Activated CD4-positive, alpha-beta T cell treated with anti-CD3 and anti-CD28 coated beads for 4 hours (primary cell): Measurements from ENCODE around the gene UPF2.
A peak's percentile ranks its signal among the peaks of the same experiment; 100 is the strongest.

Experiments used
- DNase-seq, 2 donors: peaks; one replicate each; pipeline ENCODE4 v3.0.0-alpha.2; 2020

Gene UPF2

DNA sequence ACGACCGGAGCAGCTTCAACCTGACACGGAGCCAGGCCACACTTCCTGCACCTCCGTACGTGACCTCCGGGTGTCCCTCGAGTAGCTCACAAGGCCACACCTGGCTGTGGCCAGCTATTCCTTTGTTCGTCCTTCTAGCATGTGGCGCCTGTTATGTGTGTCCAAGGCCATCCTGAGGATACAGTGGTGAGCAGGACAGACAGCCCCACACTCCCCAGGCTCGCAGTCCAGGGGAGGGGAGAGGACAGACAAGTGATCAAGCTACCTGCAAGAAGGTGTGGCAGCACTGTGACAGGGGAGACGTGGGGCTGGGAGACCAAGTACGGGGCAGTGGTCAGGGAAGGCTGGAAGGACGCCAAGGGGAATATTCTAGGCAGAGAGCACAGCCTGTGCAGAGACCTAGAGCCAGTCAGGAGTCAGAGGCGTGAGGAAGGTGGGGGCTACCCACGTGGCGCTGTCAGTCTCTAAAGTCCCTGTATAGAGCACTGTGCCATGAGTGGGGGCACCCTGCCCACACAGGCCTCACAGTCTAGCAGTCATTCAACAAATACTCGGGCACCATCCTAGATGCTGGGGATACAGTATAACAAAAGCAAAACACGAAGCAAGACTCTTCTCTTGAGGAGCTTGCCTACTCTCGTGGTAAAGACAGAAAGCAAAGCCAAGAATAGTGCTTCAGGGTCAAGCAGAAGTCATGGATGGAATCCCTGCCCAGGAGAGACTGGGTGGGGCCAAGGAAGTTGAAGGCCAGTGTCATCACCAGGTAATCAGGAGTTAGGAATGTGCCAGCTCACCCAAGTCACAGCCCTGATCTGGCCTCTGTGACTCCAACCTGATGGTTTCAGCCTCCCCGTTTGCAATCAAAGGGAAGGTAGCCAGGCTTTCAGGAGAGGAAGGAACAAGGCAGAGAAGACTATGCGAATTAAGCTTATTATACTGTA lies 160.9 kb downstream of the UPF2 start:
- DNase-seq, result no peak

DNA sequence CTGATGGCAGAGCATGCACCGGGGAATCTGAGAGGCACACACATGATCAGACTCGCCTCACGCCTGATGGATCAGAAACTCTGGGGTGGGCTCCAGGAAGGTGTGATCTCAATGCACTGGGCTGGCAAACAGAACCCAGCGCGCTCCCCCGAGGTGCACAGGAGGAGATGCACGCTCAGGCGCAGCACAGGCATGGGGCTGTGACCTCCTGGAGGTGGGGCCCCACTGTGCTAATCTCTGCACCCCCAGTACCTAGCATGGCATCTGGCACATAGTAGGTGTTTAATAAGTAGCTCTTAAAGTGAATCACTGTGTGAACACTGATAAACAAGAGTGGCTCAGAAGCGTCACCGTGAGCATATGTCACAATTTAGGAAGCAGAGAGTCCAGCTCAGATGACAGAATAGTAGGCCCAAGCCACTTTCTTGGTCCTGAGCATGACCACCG lies 161.6 kb downstream of the UPF2 start:
- DNase-seq, result no peak

DNA sequence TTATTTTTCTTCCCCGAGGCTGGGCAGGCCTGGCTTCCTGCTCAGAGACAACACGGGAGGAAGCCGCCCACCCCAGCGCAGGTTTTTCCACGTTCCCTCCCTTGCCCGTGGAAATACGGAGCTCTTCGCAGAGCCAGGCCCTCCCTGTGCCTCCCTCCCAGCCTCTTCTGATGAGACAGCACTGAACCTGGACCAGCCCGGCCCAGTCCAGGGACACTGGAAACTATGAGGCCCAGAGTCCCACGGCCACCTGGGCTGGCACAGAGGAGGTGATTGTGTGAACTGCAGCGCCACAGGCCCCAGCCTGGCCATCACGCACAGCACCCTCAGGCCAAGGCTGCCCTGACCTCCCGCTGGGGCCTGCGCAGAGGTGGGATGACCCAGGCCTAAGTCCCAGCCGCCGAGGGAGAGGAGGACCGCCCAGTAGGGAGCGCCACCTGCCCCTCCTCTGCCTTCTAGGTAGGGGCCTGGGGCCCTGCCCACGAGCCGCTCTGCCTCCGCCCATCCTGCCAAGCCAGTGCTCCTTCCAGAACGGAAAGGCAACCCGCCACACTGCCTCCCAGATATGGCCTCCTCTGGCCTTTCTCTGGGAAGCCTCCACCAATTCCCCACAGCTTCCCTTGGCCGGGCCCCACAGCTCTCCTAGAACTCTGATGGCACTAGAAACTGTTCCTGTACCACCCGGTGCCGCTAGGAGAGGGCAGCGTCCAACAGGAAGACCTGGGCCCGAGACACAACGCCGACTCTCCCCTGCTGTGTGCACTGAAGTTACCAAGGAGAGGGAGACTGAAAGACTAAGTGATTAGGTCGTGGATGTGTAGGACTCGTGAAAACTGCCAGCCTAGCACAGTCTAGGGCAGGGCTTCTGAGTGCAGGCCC lies 162.2 kb downstream of the UPF2 start:
- no peak for DNase-seq

DNA sequence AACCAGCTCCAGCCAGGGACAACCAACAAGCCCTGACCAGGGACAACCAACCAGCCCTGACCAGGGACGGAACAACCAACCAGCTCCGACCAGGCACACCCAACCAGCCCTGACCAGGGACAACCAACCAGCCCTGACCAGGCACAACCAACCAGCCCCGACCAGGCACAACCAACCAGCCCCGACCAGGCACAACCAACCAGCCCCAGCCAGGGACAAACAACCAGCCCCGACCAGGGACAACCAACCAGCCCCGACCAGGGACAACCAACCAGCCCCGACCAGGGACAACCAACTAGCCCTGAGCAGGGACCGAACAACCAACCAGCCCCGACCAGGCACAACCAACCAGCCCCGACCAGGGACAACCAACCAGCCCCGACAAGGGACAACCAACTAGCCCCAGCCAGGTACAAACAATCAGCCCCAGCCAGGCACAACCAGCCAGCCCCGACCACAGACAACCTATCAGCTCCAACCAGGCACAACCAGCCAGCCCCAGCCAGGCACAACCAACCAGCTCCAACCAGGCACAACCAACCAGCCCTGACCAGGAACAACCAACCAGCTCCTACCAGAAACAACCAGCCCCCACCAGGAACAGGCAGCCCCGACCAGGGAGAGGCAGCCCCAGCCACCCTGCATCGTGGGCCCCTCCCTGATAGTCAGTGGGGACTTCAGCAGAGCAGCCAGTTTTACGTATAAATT lies 163.1 kb downstream of the UPF2 start:
- no peak for DNase-seq

DNA sequence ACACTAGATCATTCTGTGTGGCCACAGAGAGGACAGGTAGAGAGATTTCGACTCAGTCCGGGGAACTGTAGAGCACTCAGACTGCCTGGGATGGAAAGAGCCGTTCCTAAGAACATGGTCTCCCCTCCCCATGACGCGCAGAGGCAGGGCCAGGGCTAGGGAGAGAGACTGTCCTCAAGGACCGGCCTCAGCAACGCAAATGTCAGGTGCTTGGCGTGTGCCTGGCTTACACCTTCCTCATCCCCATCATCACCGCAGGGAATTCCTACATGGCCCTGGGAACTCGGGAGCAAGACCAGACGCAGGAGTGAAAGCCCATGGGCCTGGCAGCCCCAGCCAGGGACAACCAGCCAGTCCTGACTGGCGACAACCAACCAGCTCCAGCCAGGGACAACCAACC lies 163.8 kb downstream of the UPF2 start:
- no peak for DNase-seq

DNA sequence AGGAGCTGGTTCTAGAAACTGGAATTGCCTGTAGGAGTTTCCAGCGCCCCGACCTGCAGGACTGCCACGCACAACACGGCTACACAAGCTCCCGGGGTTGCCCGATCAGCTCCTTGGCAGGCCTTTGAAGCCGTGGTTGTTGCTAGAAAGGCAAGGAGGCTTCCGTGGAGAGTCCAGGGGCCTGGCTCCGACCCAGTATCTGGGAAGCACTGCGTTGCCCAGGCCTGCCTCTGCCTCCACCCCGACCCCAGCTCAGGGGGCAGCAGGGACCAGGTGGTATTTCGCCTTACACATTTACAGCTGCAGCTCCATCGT lies 165.1 kb downstream of the UPF2 start:
- no peak for DNase-seq

DNA sequence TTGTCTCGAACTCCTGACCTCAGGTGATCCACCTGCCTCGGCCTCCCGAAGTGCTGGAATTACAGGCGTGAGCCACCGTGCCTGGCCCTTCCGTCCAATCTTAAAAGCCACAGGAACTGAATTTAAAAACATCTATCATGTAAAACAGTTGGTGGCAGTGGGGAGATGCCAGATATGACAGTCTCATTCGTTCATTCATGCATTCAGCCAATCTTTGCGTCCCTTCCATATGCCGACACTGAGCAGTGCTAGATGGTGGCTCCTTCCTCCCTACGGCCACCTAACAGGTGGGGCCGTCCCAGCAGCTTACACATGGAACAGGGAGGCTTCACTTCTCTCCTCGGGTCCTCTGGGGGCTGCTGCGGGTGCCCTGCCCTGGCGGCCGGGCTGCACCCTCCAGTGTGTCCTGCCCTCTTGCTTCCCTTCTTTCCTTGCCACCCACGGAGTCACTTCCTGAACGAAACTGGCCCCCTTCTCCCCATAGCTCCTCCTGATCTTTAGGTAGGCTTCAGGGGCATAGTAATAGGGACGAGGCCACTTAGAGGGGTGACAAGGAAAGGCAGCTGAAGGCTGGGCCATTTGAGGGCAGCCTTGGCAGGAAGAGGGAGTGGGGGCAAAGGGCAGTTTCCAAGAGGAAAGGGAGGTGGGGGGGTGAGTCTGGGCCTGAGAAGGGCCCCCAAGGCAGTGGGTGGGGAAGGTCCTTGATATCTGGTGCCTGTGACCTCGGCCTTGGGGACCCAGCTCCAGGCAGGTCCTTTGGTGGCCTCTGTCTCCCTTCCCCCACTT lies 165.6 kb downstream of the UPF2 start:
- DNase-seq, result no peak

DNA sequence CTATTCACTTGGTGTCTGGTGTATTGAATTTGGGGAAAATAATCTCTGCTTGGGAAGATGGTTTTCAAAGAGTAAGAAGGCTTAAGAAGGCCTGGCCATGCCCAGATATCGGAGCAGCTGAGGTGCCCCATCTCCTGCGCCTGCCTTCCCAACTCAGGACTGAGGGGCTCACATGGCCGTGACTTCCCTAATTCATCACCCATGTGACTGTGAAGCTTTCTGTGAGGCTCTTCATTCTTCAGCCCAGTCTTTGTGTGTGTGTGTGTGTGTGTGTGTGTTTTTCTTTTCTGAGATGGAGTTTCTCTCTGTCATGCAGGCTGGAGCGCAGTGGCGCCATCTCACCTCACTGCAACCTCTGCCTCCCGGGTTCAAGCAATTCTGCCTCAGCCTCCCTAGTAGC lies 166.3 kb downstream of the UPF2 start:
- no peak for DNase-seq

DNA sequence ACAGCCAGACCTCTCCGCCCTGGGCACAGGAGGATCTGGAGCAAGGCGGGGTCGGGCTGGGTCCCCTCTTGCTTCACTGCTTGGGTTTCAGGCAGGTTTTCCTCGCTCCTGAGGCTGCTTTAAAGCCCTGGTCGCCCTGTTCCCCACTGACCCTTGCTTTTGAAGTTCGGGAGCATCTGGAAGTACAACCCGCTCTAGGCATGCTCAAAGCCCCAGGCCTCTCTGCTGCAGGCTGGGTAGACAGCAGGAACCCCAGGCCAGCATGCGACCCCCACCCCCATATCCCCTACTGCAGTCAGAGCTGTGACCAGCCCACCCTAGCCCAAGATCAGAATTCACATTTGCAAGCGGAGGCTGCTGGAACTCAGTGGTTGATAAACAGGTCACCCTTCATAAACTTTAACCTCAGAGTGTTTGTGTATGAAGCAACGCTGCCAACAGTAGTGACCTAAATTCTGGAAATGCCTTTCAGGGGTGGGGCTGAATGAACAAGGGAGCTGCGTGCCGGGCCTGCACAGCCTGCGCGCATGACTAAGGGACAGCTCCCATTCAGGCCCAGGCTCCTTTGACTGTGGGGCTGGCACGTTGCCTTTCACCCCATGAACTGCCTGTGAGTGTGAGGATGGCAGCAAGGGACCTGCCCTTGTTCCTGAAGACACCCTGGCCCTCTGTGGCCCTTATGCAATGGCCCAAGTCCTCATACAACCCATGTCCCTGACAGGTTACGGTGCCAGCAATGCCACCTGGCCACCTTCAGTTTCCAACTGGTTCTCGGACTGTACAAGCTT lies 166.9 kb downstream of the UPF2 start:
- DNase-seq, result no peak

DNA sequence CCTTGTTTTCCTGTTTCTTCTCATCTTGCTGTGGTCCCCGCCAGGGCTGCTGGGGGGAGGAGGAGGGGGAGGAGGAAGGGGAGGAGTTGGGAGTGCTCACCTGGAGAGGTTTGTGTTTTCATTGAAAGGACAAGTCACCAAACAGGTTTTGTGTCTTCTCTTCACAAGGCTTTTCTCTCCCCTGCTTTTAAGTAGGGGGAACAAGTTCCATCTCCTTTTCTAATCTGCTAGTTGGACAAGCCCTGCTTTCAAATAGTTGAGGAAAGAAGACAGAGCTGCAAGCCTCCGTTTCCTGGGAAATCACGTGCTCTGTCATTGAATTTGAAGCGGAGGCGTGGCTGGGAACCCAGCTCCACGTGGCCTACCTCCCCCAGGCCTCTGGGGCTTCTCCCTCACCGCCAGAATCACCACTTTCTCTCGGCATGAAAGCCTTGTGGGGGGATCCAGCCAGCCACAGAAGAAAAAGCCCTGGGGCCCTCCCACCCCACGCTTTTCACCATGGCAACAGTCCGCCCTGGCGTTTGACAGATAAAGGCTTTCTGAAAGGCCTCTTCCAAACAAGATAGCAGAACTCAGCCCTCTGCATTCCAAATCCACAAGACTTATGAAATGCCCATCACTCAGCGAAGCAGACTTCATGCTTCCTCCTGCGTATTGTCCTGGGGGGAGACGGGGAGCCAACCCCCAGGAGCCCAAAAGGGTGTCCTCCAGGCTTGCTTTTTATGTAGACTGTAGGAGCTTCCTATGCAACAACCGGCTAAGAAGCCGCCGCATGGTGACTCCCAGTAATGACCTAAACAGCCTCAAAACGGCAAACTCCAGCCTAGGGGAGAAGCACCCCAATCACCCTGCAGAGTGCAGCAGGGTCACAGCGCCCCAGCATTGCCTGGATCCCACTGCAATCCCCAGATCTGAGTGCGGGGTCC lies 167.8 kb downstream of the UPF2 start:
- DNase-seq, result peak; percentile 29 to 37

DNA sequence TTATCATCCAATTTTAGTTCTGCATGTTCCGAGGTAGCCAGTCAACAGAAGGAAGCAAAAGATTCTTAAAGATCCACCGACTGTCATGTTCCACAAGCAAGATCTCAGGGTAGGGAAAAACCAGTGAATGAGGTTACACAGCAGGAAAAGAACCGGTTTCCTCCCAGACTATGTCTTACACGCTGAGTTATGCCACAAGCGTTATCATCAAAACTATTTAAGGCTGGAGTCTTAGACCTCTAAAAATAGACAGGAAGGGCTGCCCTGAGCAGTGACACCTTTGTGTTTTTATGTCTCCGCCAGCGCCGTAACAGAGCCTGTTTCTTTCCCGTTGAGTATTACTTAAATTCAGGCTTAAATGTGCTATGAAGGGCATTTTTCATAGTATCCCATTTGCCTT lies 171.1 kb downstream of the UPF2 start:
- DNase-seq, result no peak

DNA sequence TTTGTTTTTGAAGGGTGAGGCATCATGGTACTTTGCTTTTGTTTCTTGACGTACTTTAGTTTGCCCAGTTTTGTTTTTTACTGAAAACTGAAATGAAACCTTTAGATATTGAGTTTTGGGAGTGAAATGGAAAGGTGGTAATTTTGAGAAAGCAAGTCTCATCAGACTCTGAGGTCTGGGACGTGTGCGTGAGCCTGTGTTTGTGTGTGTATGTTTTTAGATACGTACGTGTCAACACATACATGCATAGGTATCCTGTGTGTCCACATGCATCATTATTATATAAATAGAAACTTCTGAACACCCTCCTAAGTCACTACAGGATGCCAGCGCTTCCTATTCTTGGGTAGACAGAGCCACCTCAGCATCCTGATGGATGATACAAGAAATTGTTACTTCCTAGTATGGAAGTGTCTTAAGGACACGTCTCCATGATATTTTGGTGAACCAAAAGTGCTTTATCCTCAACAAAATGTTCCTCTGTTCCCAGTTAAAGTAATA lies 171.7 kb downstream of the UPF2 start:
- DNase-seq, result no peak

DNA sequence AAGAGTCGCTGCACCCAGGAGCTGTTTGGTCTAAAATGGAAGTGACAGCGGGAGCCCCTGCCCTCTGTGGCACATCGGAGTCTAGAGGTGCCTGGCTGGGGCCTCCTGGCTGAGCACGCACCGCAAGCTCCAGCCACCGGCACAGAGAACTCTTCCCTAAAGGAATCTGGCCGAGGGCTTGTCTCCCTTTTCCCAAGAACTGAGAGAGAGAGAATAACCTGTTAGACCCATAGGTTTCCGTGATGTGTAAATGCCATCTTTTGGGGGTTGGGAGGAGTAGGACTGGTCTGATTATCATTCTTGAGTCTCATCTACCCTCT lies 172.2 kb downstream of the UPF2 start:
- DNase-seq, result no peak
